Mammary epithelial cell (primary cell): ENCODE measurements around the gene GGA2.

ENCODE experiments used
- CTCF ChIP-seq, 2 donors: IDR thresholded peaks in 1 of 2; conservative IDR thresholded peaks in 1 of 2; 2 replicates each; pipeline ENCODE4 v1.5.1; 2011 to 2012; ENCODE audit warnings: inconsistent platforms in 2 of 2, low read length in 2 of 2, mild to moderate bottlenecking in 2 of 2, control low read depth in 1 of 2, low read depth in 1 of 2; ENCODE audit not compliant: insufficient read depth in 1 of 2; ENCODE audit errors: extremely low read depth in 1 of 2
- EZH2 ChIP-seq: IDR thresholded peaks from 2 replicates; pipeline ENCODE4 v1.6.1; 2012; ENCODE audit warnings: low read length, inconsistent platforms, borderline replicate concordance

DNA sequence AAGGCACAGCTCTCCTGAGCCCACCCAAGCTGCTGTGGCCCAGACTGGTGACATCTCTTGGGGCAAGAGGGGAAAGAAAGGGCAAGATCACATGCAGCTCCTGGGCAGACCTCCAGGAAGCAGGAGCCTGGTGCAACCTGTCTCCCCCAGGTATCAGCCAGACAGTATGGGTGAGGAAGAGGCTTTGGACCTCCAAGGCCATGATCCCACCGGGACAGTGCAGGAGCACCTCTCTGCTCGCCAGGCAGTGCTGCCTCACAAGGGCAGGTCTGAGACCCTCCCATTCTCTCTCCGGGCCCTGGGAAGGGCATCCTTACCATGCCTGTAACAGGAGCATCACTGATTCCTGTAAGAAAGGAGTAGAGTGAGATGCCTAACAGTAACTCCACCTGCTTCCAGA, 31.7 kb downstream of the GGA2 start:
- TF ChIP-seq CTCF (conservative IDR thresholded peaks at IDR 0.05 in 1 of 2, IDR thresholded peaks at IDR 0.05 in 1 of 2; ENCODE audit: extremely low read depth in 1 of 2, insufficient read depth in 1 of 2, low read depth in 1 of 2, low read length in 2 of 2): no peak
- no peak for TF ChIP-seq EZH2
